ENCODE measurements around the gene KCNAB3. TPM values are rescaled to one million over a fixed set of nuclear protein-coding genes. Genes with fewer than 3 reads are reported as not detected.

Gene KCNAB3
- total RNA-seq, 4 donors from 2014 or later = 3.4 to 32.7 (median 19.5) TPM; not detected in 1

GRCh38 chr17:7922269-7922844 is 7.3 kb downstream of the KCNAB3 start:
- Histone ChIP-seq H3K4me3 (peak overlapping the region; percentile 19 to 39), H3K27me3 (no peaks in the 10 kb centered on the region), H3K4me1 (no peaks in the 10 kb centered on the region), H3K36me3 (no peaks in the 10 kb centered on the region), H3K27ac (peak overlapping the region; percentile 78 to 82), H3K9me3 (no peaks in the 10 kb centered on the region)
- TF ChIP-seq POLR2A (IDR thresholded peaks at IDR 0.05) = no peak
- TF ChIP-seq, protein P1, sequence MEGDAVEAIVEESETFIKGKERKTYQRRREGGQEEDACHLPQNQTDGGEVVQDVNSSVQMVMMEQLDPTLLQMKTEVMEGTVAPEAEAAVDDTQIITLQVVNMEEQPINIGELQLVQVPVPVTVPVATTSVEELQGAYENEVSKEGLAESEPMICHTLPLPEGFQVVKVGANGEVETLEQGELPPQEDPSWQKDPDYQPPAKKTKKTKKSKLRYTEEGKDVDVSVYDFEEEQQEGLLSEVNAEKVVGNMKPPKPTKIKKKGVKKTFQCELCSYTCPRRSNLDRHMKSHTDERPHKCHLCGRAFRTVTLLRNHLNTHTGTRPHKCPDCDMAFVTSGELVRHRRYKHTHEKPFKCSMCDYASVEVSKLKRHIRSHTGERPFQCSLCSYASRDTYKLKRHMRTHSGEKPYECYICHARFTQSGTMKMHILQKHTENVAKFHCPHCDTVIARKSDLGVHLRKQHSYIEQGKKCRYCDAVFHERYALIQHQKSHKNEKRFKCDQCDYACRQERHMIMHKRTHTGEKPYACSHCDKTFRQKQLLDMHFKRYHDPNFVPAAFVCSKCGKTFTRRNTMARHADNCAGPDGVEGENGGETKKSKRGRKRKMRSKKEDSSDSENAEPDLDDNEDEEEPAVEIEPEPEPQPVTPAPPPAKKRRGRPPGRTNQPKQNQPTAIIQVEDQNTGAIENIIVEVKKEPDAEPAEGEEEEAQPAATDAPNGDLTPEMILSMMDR (IDR thresholded peaks at IDR 0.05) = no peak
- intact Hi-C loops (cut with DNase I; ENCODE audit: low total_unique reads) = no loop called here
- no peak for DNase-seq

DNA sequence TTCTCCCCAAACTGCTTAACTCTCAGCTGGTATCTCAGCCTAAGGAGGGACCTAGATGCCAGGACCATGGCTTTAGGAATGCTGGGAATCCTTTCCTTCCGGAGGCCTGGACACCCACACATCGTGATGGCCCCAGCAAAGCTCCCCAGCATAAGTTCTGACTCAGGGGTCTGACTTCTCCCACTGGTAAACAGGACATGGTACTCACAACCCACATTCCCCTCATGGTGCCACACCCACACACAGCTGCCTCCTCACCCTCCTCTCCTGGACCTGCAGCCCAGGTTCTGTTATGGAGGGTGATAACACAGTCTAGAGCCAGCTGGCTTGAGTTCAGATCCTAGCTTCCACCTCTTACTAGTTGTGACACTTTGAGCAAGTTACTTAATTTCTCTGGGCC is 12.8 kb downstream of the KCNAB3 start:
- peaks cover 0 to 15% of the 10 kb centered on the region in 2 donors for H3K4me1 ChIP-seq
- H3K27ac ChIP-seq = peak overlapping the region; percentile 96 to 97
- H3K9me3 ChIP-seq = no peaks in the 10 kb centered on the region
- H3K36me3 ChIP-seq = no peaks in the 10 kb centered on the region
- TF ChIP-seq POLR2A (IDR thresholded peaks at IDR 0.05) = no peak
- TF ChIP-seq, protein P1 (IDR thresholded peaks at IDR 0.05) = no peak
- peak; percentile 32 to 48 for DNase-seq
- H3K27me3 ChIP-seq = no peaks in the 10 kb centered on the region
- intact Hi-C loops (cut with DNase I; ENCODE audit: low total_unique reads) = no loop called here
- no peak overlapping the region for H3K4me3 ChIP-seq

DNA sequence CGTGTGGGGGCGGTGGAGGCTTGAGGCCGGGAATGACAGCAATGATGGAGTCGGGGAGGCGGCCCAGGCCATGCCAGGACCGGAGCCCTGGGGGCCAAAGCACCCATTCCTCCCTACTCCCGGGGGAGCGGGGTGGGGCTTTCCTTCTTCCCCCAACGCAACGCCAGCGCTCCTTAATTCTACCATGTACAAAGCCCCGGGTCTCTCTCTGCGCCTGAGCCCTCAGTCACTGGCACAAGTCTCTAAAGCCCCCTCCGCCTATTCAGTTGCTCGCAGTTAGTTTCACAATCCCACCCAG is 13.3 kb downstream of the KCNAB3 start:
- Histone ChIP-seq H3K4me1 (peaks cover 0 to 15% of the 10 kb centered on the region in 2 donors), H3K27ac (peak overlapping the region; percentile 96 to 97), H3K36me3 (no peaks in the 10 kb centered on the region), H3K27me3 (no peaks in the 10 kb centered on the region), H3K4me3 (peak overlapping the region; percentile 55 to 75), H3K9me3 (no peaks in the 10 kb centered on the region)
- DNase-seq = no peak
- TF ChIP-seq, protein P1 (IDR thresholded peaks at IDR 0.05) = no peak
- TF ChIP-seq POLR2A (IDR thresholded peaks at IDR 0.05) = no peak
- intact Hi-C loops (cut with DNase I; ENCODE audit: low total_unique reads) = no loop called here

DNA sequence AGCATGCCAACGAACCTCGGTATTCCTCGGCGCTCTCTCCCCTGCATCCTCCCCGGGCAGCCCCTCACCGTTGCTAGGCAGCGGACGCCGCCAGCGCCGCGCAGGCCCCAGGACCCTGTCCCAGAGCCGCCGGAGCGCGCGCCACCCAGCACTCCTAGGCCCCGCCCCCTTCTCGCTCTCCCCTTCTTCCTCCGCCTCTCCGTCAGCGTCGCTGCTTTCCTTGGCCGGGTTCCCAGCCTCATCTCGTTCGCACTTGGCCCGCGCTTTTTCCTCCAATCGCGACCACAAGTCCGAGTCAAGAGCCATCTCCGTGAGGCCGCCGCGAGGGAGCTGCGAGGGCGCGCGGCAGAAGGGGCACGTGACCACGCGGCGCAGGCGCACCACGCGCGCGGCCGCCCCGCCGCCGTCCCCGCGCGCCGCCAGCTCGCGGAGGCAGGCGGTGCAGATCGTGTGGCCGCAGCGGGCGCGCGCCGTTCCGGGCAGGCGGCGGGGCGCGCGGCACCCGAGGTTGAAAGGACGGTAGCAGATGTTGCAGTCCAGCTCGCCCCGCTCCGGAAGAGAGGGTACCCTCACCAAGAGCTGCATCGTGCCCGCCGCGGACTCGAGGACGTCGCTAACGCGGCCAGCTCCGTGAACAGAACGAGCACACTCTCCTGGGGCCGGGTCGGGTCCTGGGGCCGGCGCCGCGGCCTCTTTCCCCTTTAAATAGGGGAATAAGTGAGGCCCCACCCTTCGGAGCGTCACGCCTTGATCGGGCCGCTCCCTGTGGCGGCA is 13.9 kb downstream of the KCNAB3 start, which contains the start of gene RNF227:
Gene RNF227, minus strand, starts transcription at position 679 of the 774 bp plus-strand sequence. Its CDS starts 94 bp downstream, at position 585.
- peak; percentile 96 for DNase-seq

More for the DNA sequence above, 13.9 kb downstream of the KCNAB3 start, which contains the start of gene RNF227:
- intact Hi-C loops (cut with DNase I; ENCODE audit: low total_unique reads) = no loop called here
- Histone ChIP-seq H3K4me3 (peak within 1 kb of the TSS; percentile 55 to 75), H3K27me3 (no peaks in the 10 kb centered on the region), H3K9me3 (no peaks in the 10 kb centered on the region), H3K27ac (peak within 1 kb of the TSS; percentile 96 to 97), H3K4me1 (peaks cover 0 to 15% of the 10 kb centered on the region in 2 donors), H3K36me3 (no peaks in the 10 kb centered on the region)
- TF ChIP-seq, protein P1 (IDR thresholded peaks at IDR 0.05) = peak in 1 of 4 experiments; percentile 30
- TF ChIP-seq POLR2A (IDR thresholded peaks at IDR 0.05) = peak; percentile 66 to 77
